HepG2 (cell line): ENCODE data around the gene CYP19A1. TPM values are rescaled to one million over a fixed set of nuclear protein-coding genes. Genes with fewer than 3 reads are reported as not detected.
A peak's percentile ranks its signal among the peaks of the same experiment; 100 is the strongest.
"Not testable (repeated sequence)": the region's sequence is repeated elsewhere in the genome, so short reads cannot be mapped to it uniquely, and the experiment has no call there.

Experiments
- ATAC-seq: fragments of 200-7000 bp; cut with Tn5 transposase; 3 replicates; pipeline ENCODE4 v1.9.1; 2020; ENCODE audit warnings: mild to moderate bottlenecking, moderate library complexity
- BruUV-seq: library from RNA; stranded (reverse); fragments of 400-500 nt; replicated peaks from 2 replicates; lab custom pipeline; 2021; lab: Mats Ljungman, UMichigan
- CTCF ChIA-PET: fragments of 300-600 bp; formaldehyde crosslinking; extraction: SDS; loops from one replicate; lab custom pipeline; 2021; ENCODE audit warnings: low total read pairs, inconsistent platforms, low intra/inter-chr PET ratio; lab: Yijun Ruan, JAX
- POLR2A ChIA-PET: fragments of 350-600 bp; sonication (Branson Sonifier 250); formaldehyde crosslinking; loops from one replicate; lab custom pipeline; 2020; ENCODE audit warnings: antibody characterized with exemption, inconsistent platforms; lab: Yijun Ruan, JAX
- DNase-seq: peaks from one replicate; pipeline ENCODE4 v3.0.0-alpha.2; 2015; ENCODE audit warnings: low spot score
- FAIRE-seq: peaks from 3 replicates; lab custom pipeline; 2011; peaks lifted over from hg19 to GRCh38; lab: Jason Lieb, UNC
- H2AFZ ChIP-seq: one replicate; pipeline ENCODE4 v1.6.1; 2011; ENCODE audit warnings: low read length, inconsistent platforms
- H3K27ac ChIP-seq: fragments of 300-600 bp; 3 replicates; pipeline ENCODE4 v1.8.0; 2011; ENCODE audit warnings: mixed run types, mild to moderate bottlenecking, mixed read lengths, low read length, inconsistent platforms; ENCODE audit not compliant: insufficient read depth; ENCODE audit errors: extremely low read length
- H3K27me3 ChIP-seq, 2 experiments: fragments of 200-600 bp in 1 of 2; 2 replicates in 1 of 2; 3 replicates in 1 of 2; pipeline versions ENCODE4 v1.6.0 to v1.8.0; 2011; ENCODE audit warnings: low read length in 2 of 2, mild to moderate bottlenecking in 2 of 2, moderate library complexity in 2 of 2, inconsistent platforms in 1 of 2; ENCODE audit not compliant: insufficient read depth in 2 of 2, control insufficient read depth in 1 of 2
- H3K36me3 ChIP-seq, 2 experiments: fragments of 200-600 bp in 1 of 2; replicated peaks in 1 of 2; 2 replicates in 1 of 2; 3 replicates in 1 of 2; pipeline versions ENCODE4 v1.5.1 to v1.8.0; 2011; ENCODE audit warnings: low read length in 2 of 2, inconsistent platforms in 1 of 2; ENCODE audit not compliant: insufficient read depth in 2 of 2, control insufficient read depth in 1 of 2
- H3K4me1 ChIP-seq: 2 replicates; pipeline ENCODE4 v1.5.1; 2012; ENCODE audit warnings: low read length, inconsistent platforms; ENCODE audit not compliant: insufficient read depth
- H3K4me2 ChIP-seq: 2 replicates; pipeline ENCODE4 v1.6.0; 2011; ENCODE audit warnings: low read depth, low read length, inconsistent platforms
- H3K4me3 ChIP-seq, 3 experiments: fragments of 200-600 bp in 1 of 3; sonication (generic), shearing (Covaris generic) in 1 of 3; replicated peaks in 1 of 3; 2 replicates each; pipeline ENCODE4 v1.5.1; 2011 to 2016; ENCODE audit warnings: low read length in 3 of 3, inconsistent platforms in 2 of 3, low read depth in 2 of 3, mild to moderate bottlenecking in 2 of 3, control low read depth in 1 of 3, mixed read lengths in 1 of 3; ENCODE audit not compliant: insufficient read depth in 1 of 3
- H3K79me2 ChIP-seq: one replicate; pipeline ENCODE4 v1.6.1; 2011; ENCODE audit warnings: low read length, inconsistent platforms; ENCODE audit not compliant: insufficient read depth
- H3K9ac ChIP-seq: 2 replicates; pipeline ENCODE4 v1.6.0; 2011; ENCODE audit warnings: mild to moderate bottlenecking, low read depth, low read length, inconsistent platforms; ENCODE audit not compliant: insufficient read depth
- H3K9me3 ChIP-seq: 2 replicates; pipeline ENCODE4 v1.5.1; 2012; ENCODE audit warnings: mild to moderate bottlenecking, low read length
- H4K20me1 ChIP-seq: 2 replicates; pipeline ENCODE4 v1.6.0; 2011; ENCODE audit warnings: inconsistent platforms, mild to moderate bottlenecking, low read length, moderate library complexity; ENCODE audit not compliant: insufficient read depth
- ISL2 ChIP-seq: sonication (generic); formaldehyde crosslinking; IDR thresholded peaks from 2 replicates; pipeline ENCODE4 v1.5.0; 2020; ENCODE audit warnings: missing genetic modification reagents
- MAFF ChIP-seq: IDR thresholded peaks from 2 replicates; pipeline ENCODE4 v1.6.1; 2011; ENCODE audit warnings: low read depth, low read length, improper control_type of control experiment
- MAFK ChIP-seq, 2 experiments: IDR thresholded peaks in 1 of 2; conservative IDR thresholded peaks in 1 of 2; 2 replicates each; pipeline ENCODE4 v1.6.1; 2011; ENCODE audit warnings: improper control_type of control experiment in 2 of 2, low read length in 2 of 2
- PITX1 ChIP-seq: sonication (generic); formaldehyde crosslinking; IDR thresholded peaks from 2 replicates; pipeline ENCODE4 v1.5.1; 2020; ENCODE audit warnings: mild to moderate bottlenecking, missing genetic modification reagents
- POGZ ChIP-seq: sonication (generic); formaldehyde crosslinking; IDR thresholded peaks from 2 replicates; pipeline ENCODE4 v1.4.0; 2020; ENCODE audit warnings: mild to moderate bottlenecking, missing genetic modification reagents
- ZNF773 ChIP-seq: sonication (generic); formaldehyde crosslinking; IDR thresholded peaks from 2 replicates; pipeline ENCODE4 v1.4.0; 2020; ENCODE audit warnings: missing genetic modification reagents, borderline replicate concordance
- ZSCAN12 ChIP-seq: sonication (generic); formaldehyde crosslinking; IDR thresholded peaks from 2 replicates; pipeline ENCODE4 v1.9.0; 2021; ENCODE audit warnings: mild to moderate bottlenecking, missing genetic modification reagents
- WGBS: methylation state at CpG from one replicate; pipeline ENCODE4 v1.1.6; 2017; ENCODE audit warnings: low lambda C conversion rate; 5-methylcytosine and 5-hydroxymethylcytosine counted together
- in situ Hi-C: cut with HindIII; loops from 2 replicates; pipeline ENCODE4 v1.10.0; 2017; ENCODE audit warnings: low pct_unique_long_range_greater_than_20kb; ENCODE audit not compliant: extremely low pct_ligation_motif_present
- intact Hi-C: fragments of 100-400 bp; cut with micrococcal nuclease; formaldehyde crosslinking; loops from one replicate; pipeline ENCODE4 v1.10.0; 2022; ENCODE audit not compliant: unreplicated experiment
- polyA plus RNA-seq, 8 experiments: library from polyadenylated mRNA; depleted of rRNA in 3 of 8; stranded (reverse) in 7 of 8; unstranded in 1 of 8; fragments of >200 nt; fragmentation: Illumina TruSeq in 4 of 8; extraction: Trizol in 4 of 8; gene quantifications; 2 replicates each; pipeline versions ENCODE4 v1.2.1 to v1.2.3, GENCODE V29; 2011 to 2016; ENCODE audit warnings: low read depth in 4 of 8, missing spikeins in 1 of 8, mixed read lengths in 1 of 8; ENCODE audit not compliant: insufficient read depth in 1 of 8
- total RNA-seq, 5 experiments: library from RNA; depleted of rRNA; stranded (reverse); fragments of >200 nt; fragmentation: Illumina TruSeq; extraction: Trizol; gene quantifications; 2 replicates each; pipeline ENCODE4 v1.2.3, GENCODE V29; 2016; ENCODE audit warnings: low read depth in 1 of 5

The CYP19A1 gene
- total and polyA plus RNA-seq, 2 of the 13 experiments (the other 11 are each of a cell fraction or from before 2014, with no cell fraction given): 10.9 to 23.0 TPM

DNA sequence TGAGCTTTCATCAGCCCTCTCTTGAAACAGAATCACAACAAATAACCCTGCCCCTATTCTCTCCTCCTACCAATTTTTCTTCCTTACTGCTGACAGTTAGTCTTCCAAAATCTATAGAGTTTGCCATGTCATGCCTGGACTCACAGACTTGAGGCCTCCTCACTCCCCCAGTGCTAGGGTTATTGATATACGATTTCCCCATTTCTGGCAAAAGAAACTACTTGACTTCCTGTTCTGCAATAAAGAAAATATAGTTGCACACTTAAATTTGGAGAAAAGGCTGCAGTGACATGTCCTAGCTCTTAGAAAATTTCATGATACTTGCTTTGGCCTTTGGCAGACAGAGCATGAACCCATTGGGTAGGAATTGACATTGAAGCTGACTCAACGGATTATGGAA lies 75.9 kb downstream of the CYP19A1 start:
- TF ChIP-seq MAFK (conservative IDR thresholded peaks at IDR 0.05 in 1 of 2, IDR thresholded peaks at IDR 0.05 in 1 of 2; ENCODE audit: low read length in 2 of 2) (peak in 1 of 2 experiments; percentile 32; a peak in 1 of 4 replicates), ISL2 (no peak), ZSCAN12 (CRISPR knock-in tag) (no peak), MAFF (0 out of 2 replicates have a peak, but pooled peaks have one; percentile 1), POGZ (CRISPR knock-in tag) (no peak), ZNF773 (no peak), PITX1 (CRISPR knock-in tag) (no peak)
- H3K4me3 ChIP-seq: no peak overlapping the region
- H3K79me2 ChIP-seq: no peaks in the 10 kb centered on the region
- intact Hi-C loops (no loop called here), in situ Hi-C loops (no loop called here)
- ChIA-PET CTCF (no interaction called here), POLR2A (no interaction called here)
- H3K4me2 ChIP-seq: no peak overlapping the region
- H2AFZ ChIP-seq: no peak overlapping the region
- H3K27me3 ChIP-seq: no peaks in the 10 kb centered on the region
- H3K9ac ChIP-seq: no peak overlapping the region
- 75% methylated on average over 2 of the region's 2 CpGs for WGBS
- ATAC-seq: no peak
- peaks cover 7% of the 10 kb centered on the region; the same call in 1 of the 2 replicates for H3K9me3 ChIP-seq
- 0 out of 2 replicates have a peak, but pooled peaks cover 3% of the 10 kb centered on the region for H4K20me1 ChIP-seq
- H3K36me3 ChIP-seq: 0 out of 5 replicates have a peak, but pooled peaks cover 0 to 4% of the 10 kb centered on the region in 2 experiments
- FAIRE-seq: no peak
- BruUV-seq: no TSS peak
- H3K4me1 ChIP-seq: no peaks in the 10 kb centered on the region
- no peak for DNase-seq
- no peak overlapping the region for H3K27ac ChIP-seq

DNA sequence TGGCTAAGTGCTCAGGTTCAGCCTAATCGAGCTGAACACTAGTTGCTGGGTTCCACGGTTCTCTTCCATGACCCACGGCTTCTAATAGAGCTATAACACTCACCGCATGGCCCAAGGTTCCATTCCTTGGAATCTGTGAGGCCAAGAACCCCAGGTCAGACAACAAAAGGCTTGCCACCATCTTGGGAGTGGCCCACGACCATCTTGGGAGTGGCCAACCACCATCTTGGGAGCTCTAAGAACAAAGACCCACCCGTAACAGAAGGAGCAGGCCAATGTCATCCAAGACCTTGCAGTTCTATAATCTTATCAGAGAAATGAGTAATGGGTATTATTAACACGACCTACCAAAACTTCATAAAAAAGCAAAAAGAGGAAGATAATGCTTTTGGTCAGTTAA lies 77.3 kb downstream of the CYP19A1 start:
- POLR2A ChIA-PET, H3K4me1 ChIP-seq, H3K79me2 ChIP-seq, H2AFZ ChIP-seq, FAIRE-seq, H3K9me3 ChIP-seq, DNase-seq, H3K36me3 ChIP-seq, H3K4me3 ChIP-seq, in situ Hi-C loops, ATAC-seq, BruUV-seq, H3K27ac ChIP-seq, H3K9ac ChIP-seq, H3K27me3 ChIP-seq, intact Hi-C loops, H3K4me2 ChIP-seq, CTCF ChIA-PET, H4K20me1 ChIP-seq: not testable (repeated sequence)
- WGBS: 87% methylated on average over 7 of the region's 7 CpGs
